ENCODE measurements around the gene TBCK. TPM values are rescaled to one million over a fixed set of nuclear protein-coding genes. Genes with fewer than 3 reads are reported as not detected.

Gene TBCK
- polyA plus RNA-seq, 1 of the 3 experiments (the other 2 are of a cell fraction) = 14.6 TPM

DNA sequence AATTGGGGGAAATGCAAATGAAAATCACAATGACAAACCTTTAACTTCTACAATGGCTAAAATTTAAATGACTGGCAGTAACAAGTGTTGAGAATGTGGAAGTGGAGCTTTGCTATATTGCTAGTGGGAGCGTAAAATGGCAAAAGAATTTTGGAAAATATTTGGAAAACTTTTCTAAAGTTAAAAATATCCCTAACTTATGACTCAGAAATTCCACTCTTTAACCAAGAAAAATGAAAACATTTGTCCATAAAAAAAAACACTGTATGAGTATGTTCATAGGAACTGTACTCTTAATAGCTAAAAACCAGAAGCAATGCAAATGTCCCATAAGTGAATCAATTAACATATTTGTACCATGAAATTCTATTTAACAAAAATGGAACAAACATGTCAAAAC is 3.6 kb downstream of the TBCK start (continued):
- TF ChIP-seq GABPA (IDR thresholded peaks at IDR 0.05; ENCODE audit: low read depth) = no peak
- TF ChIP-seq SIN3A (IDR thresholded peaks at IDR 0.05; ENCODE audit: borderline replicate concordance, low read depth, low read length) = no peak
- TF ChIP-seq TAF1 (IDR thresholded peaks at IDR 0.05; ENCODE audit: borderline replicate concordance, low read depth, low read length) = no peak
- no peak for TF ChIP-seq SMC3 (IDR thresholded peaks at IDR 0.05; ENCODE audit: low read depth, low read length)
- TF ChIP-seq MEF2A (IDR thresholded peaks at IDR 0.05; ENCODE audit: borderline replicate concordance, low read depth) = peak; percentile 83; the same call in 1 of the 2 replicates
- TF ChIP-seq, protein P1, sequence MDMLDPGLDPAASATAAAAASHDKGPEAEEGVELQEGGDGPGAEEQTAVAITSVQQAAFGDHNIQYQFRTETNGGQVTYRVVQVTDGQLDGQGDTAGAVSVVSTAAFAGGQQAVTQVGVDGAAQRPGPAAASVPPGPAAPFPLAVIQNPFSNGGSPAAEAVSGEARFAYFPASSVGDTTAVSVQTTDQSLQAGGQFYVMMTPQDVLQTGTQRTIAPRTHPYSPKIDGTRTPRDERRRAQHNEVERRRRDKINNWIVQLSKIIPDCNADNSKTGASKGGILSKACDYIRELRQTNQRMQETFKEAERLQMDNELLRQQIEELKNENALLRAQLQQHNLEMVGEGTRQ (IDR thresholded peaks at IDR 0.05; ENCODE audit: borderline replicate concordance, low read depth, low read length) = no peak
- no peak for TF ChIP-seq RXRA (IDR thresholded peaks at IDR 0.05; ENCODE audit: borderline replicate concordance, low read depth)
- TF ChIP-seq, protein P2, sequence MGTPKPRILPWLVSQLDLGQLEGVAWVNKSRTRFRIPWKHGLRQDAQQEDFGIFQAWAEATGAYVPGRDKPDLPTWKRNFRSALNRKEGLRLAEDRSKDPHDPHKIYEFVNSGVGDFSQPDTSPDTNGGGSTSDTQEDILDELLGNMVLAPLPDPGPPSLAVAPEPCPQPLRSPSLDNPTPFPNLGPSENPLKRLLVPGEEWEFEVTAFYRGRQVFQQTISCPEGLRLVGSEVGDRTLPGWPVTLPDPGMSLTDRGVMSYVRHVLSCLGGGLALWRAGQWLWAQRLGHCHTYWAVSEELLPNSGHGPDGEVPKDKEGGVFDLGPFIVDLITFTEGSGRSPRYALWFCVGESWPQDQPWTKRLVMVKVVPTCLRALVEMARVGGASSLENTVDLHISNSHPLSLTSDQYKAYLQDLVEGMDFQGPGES (IDR thresholded peaks at IDR 0.05; ENCODE audit: low read depth, low read length) = no peak
- TF ChIP-seq ELF1 (IDR thresholded peaks at IDR 0.05) = no peak
- TF ChIP-seq YY1 (IDR thresholded peaks at IDR 0.05; ENCODE audit: low read depth) = no peak
- TF ChIP-seq RCOR1 (IDR thresholded peaks at IDR 0.05; ENCODE audit: low read length) = no peak
- peak in 1 of 2 experiments; percentile 33; a peak in 1 of 4 replicates for TF ChIP-seq EP300 (IDR thresholded peaks at IDR 0.05; ENCODE audit: borderline replicate concordance in 1 of 2, low read depth in 1 of 2, low read length in 1 of 2)
- TF ChIP-seq JUND (IDR thresholded peaks at IDR 0.05) = peak; percentile 30; the same call in 1 of the 2 replicates

DNA sequence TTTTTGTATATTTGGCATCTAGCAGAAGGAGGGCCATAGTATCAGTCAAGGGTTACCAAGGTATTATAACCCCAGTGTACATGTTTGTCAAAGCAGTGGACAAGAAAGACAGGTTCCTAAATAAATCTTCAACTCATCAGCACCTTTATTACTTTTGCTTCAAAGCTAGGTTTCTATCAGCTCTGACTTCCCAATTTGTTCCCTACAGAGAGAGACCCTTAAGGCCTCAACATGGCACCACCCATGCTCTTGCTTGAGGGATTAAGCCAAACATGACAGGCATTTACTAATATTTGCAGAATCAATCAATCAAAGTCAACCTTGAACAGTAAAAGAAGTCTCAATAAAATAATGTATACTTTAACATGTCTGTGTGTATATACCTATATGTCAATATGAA is 9.4 kb downstream of the TBCK start:
- Histone ChIP-seq H2AFZ (ENCODE audit: low read depth) (no peak overlapping the region), H4K20me1 (ENCODE audit: insufficient read depth) (no peaks in the 10 kb centered on the region), H3F3A (replicated peaks; ENCODE audit: insufficient read depth) (peaks cover 8% of the 10 kb centered on the region), H3K9me3 (no peaks in the 10 kb centered on the region), H3K4me1 (ENCODE audit: control insufficient read depth in 1 of 2, insufficient read depth in 2 of 2, low read depth in 1 of 2, low read length in 1 of 2) (peaks cover 0 to 8% of the 10 kb centered on the region in 2 experiments; a peak in 3 of 4 replicates), H3K27ac (ENCODE audit: low read depth in 2 of 2, low read length in 1 of 2) (no peak overlapping the region), H3K36me3 (replicated peaks in 1 of 2; ENCODE audit: control insufficient read depth in 1 of 2, insufficient read depth in 2 of 2, low read length in 1 of 2) (peaks cover 23 to 29% of the 10 kb centered on the region in 2 experiments), H3K4me3 (ENCODE audit: low read depth in 2 of 2, low read length in 1 of 2) (no peak overlapping the region), H3K4me2 (no peak overlapping the region), H3K9me2 (no peaks in the 10 kb centered on the region), H3K9ac (no peak overlapping the region), H3K79me2 (ENCODE audit: insufficient read depth) (peaks cover 33% of the 10 kb centered on the region), H3K27me3 (ENCODE audit: insufficient read depth) (no peaks in the 10 kb centered on the region)
- TF ChIP-seq ELF1 (IDR thresholded peaks at IDR 0.05) (no peak), SIN3A (IDR thresholded peaks at IDR 0.05; ENCODE audit: borderline replicate concordance, low read depth, low read length) (no peak), CHD2 (IDR thresholded peaks at IDR 0.05; ENCODE audit: low read length, partially characterized antibody) (no peak), RCOR1 (IDR thresholded peaks at IDR 0.05; ENCODE audit: low read length) (no peak), GABPA (IDR thresholded peaks at IDR 0.05; ENCODE audit: low read depth) (no peak)
- TF ChIP-seq, protein P3, sequence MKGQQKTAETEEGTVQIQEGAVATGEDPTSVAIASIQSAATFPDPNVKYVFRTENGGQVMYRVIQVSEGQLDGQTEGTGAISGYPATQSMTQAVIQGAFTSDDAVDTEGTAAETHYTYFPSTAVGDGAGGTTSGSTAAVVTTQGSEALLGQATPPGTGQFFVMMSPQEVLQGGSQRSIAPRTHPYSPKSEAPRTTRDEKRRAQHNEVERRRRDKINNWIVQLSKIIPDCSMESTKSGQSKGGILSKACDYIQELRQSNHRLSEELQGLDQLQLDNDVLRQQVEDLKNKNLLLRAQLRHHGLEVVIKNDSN (IDR thresholded peaks at IDR 0.05; ENCODE audit: borderline replicate concordance, low read depth) = no peak
- TF ChIP-seq, protein P4, sequence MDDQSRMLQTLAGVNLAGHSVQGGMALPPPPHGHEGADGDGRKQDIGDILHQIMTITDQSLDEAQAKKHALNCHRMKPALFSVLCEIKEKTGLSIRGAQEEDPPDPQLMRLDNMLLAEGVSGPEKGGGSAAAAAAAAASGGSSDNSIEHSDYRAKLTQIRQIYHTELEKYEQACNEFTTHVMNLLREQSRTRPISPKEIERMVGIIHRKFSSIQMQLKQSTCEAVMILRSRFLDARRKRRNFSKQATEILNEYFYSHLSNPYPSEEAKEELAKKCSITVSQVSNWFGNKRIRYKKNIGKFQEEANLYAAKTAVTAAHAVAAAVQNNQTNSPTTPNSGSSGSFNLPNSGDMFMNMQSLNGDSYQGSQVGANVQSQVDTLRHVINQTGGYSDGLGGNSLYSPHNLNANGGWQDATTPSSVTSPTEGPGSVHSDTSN (IDR thresholded peaks at IDR 0.05) = no peak
- TF ChIP-seq, protein P5, sequence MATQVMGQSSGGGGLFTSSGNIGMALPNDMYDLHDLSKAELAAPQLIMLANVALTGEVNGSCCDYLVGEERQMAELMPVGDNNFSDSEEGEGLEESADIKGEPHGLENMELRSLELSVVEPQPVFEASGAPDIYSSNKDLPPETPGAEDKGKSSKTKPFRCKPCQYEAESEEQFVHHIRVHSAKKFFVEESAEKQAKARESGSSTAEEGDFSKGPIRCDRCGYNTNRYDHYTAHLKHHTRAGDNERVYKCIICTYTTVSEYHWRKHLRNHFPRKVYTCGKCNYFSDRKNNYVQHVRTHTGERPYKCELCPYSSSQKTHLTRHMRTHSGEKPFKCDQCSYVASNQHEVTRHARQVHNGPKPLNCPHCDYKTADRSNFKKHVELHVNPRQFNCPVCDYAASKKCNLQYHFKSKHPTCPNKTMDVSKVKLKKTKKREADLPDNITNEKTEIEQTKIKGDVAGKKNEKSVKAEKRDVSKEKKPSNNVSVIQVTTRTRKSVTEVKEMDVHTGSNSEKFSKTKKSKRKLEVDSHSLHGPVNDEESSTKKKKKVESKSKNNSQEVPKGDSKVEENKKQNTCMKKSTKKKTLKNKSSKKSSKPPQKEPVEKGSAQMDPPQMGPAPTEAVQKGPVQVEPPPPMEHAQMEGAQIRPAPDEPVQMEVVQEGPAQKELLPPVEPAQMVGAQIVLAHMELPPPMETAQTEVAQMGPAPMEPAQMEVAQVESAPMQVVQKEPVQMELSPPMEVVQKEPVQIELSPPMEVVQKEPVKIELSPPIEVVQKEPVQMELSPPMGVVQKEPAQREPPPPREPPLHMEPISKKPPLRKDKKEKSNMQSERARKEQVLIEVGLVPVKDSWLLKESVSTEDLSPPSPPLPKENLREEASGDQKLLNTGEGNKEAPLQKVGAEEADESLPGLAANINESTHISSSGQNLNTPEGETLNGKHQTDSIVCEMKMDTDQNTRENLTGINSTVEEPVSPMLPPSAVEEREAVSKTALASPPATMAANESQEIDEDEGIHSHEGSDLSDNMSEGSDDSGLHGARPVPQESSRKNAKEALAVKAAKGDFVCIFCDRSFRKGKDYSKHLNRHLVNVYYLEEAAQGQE (IDR thresholded peaks at IDR 0.05; ENCODE audit: low read depth, low read length) = no peak
- TF ChIP-seq, protein P6, sequence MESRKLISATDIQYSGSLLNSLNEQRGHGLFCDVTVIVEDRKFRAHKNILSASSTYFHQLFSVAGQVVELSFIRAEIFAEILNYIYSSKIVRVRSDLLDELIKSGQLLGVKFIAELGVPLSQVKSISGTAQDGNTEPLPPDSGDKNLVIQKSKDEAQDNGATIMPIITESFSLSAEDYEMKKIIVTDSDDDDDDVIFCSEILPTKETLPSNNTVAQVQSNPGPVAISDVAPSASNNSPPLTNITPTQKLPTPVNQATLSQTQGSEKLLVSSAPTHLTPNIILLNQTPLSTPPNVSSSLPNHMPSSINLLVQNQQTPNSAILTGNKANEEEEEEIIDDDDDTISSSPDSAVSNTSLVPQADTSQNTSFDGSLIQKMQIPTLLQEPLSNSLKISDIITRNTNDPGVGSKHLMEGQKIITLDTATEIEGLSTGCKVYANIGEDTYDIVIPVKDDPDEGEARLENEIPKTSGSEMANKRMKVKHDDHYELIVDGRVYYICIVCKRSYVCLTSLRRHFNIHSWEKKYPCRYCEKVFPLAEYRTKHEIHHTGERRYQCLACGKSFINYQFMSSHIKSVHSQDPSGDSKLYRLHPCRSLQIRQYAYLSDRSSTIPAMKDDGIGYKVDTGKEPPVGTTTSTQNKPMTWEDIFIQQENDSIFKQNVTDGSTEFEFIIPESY (IDR thresholded peaks at IDR 0.05; ENCODE audit: borderline replicate concordance, low read depth) = no peak
- ChIA-PET CTCF (no interaction called here), POLR2A (no interaction called here)
- DNase-seq = no peak

Measured in SK-N-SH (cell line).